ENCODE results near the gene SKIC3.

The SKIC3 gene

DNA sequence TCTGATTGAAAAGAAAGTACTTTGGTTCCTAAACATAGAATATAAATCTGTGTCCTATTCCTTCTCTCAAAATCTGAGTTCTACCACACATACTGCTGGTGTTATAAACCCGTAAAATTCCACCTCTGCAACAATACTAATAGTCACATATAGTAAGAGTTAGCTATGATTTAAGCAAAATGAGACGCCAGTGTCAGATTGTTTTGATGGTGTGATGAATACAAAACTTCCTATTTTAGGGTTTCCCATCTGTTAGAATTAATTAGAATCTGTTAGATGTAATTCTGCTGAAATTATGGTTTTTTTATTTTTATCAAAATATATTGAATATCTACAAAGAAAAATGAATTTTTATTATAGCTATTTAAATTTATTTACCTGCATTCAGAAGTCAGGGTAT, 26.8 kb upstream of the SKIC3 start:
- DNase-seq (ENCODE audit: extremely low read depth, low read depth) = no peak
- TF ChIP-seq, protein P1, sequence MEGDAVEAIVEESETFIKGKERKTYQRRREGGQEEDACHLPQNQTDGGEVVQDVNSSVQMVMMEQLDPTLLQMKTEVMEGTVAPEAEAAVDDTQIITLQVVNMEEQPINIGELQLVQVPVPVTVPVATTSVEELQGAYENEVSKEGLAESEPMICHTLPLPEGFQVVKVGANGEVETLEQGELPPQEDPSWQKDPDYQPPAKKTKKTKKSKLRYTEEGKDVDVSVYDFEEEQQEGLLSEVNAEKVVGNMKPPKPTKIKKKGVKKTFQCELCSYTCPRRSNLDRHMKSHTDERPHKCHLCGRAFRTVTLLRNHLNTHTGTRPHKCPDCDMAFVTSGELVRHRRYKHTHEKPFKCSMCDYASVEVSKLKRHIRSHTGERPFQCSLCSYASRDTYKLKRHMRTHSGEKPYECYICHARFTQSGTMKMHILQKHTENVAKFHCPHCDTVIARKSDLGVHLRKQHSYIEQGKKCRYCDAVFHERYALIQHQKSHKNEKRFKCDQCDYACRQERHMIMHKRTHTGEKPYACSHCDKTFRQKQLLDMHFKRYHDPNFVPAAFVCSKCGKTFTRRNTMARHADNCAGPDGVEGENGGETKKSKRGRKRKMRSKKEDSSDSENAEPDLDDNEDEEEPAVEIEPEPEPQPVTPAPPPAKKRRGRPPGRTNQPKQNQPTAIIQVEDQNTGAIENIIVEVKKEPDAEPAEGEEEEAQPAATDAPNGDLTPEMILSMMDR (IDR thresholded peaks at IDR 0.05; ENCODE audit: low read depth, low read length) = no peak

DNA sequence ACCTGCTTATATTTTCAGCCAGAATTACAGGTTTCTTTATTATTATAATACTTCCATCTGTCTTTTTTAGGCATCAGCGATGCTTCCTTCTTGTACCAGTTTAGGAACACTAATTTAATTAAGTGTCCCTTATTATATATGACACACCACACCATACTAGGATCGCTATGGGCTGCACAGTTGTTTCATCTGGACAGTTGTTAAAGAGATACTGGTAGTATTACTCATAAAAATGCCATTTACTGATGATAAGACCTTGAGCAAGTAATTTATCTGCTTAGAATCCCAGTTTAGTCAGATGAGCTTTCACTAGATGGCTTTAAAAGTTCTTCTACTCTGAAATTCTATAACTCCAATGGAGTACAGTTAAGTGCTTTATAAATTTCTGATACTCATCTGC, 17.2 kb upstream of the SKIC3 start:
- TF ChIP-seq, protein P1 (IDR thresholded peaks at IDR 0.05; ENCODE audit: low read depth, low read length) = no peak
- DNase-seq (ENCODE audit: extremely low read depth, low read depth) = no peak

DNA sequence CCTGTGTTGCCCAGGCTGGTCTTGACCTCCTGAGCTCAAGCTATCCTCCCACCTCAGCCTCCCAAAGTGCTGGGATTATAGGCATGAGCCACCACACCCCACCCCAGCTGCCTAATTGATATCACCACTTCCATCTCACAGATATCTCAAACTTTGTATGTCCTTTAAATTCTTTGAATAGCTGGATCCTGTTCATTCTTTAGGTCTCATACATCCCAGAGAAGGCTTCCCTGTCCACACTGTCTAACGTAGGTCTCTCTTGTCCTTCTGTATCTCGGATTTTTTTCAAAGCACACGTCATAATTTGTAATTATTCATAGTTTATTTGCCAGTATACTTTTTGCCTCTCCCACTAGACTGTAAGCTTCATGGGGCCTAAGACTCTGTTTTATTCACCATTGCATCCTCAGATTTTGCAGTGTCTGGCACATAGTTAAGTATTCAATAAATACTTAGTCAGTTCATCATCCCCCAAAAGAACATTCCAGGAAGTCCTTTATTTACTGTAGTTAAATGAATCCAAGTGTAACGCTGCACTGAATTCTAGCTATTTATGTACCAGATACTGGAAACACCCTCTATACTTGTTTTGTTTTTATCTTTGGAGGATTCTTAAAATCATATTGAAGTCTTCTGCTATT, 10.6 kb upstream of the SKIC3 start:
- DNase-seq (ENCODE audit: extremely low read depth, low read depth) = no peak
- TF ChIP-seq, protein P1 (IDR thresholded peaks at IDR 0.05; ENCODE audit: low read depth, low read length) = no peak

DNA sequence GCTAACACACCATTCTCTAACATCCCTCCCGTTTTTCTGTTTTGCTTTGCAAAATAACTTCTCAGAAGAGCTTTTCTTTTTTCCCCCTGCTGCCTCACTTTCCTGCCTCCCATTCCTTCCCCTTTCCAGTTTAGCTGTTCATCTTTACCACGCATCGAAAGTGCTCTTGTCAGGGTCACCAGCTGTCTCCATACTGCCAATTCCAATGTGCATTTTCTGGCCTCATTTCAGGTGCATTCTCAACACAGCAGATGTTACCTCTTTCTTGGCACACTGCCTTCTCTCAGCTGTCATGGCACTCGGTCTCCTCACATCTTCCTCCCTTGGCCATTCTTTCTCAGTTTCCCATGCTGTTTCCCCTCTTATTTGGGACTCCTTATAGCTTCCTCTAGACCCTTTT, 9.7 kb upstream of the SKIC3 start:
- TF ChIP-seq, protein P1 (IDR thresholded peaks at IDR 0.05; ENCODE audit: low read depth, low read length) = no peak
- no peak for DNase-seq (ENCODE audit: extremely low read depth, low read depth)

DNA sequence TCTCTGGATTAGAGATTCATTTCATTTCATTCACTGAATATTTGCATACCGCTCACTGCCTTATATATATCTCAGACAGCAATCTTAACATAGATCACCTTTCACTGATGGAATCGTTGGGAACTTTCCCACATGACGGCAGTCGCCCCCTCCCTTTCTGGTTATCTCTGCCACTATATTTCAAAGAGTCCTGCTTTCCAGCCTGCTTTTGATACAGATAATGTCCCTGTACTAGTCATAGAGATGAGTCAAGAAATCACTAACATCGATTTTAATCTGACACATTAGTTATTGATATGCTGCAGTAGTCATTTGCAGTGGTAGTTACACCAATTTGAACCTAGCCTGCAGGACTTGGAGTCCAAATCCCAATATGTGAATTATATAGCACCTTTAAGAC, 8.6 kb upstream of the SKIC3 start:
- TF ChIP-seq, protein P1 (IDR thresholded peaks at IDR 0.05; ENCODE audit: low read depth, low read length) = no peak
- no peak for DNase-seq (ENCODE audit: extremely low read depth, low read depth)

DNA sequence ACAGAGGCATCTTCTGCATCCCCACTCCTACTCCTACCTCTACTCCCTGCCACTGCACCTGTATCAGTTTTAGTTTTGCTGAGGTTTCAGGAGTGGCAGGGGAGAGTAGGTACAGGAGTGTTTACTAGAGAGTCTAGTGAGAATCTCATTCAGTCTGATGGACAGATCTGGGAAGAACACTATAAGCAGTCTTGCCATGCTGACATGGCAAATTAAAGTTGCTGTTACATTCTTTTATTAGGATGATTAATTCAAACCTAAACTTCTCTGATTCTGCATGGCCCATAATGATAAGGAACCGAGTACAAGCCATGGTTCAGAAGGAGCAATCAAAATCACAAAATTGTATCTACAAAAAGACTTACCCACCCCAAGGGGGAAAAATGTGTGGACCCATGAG, 7.5 kb upstream of the SKIC3 start:
- TF ChIP-seq, protein P1 (IDR thresholded peaks at IDR 0.05; ENCODE audit: low read depth, low read length) = no peak
- DNase-seq (ENCODE audit: extremely low read depth, low read depth) = no peak

DNA sequence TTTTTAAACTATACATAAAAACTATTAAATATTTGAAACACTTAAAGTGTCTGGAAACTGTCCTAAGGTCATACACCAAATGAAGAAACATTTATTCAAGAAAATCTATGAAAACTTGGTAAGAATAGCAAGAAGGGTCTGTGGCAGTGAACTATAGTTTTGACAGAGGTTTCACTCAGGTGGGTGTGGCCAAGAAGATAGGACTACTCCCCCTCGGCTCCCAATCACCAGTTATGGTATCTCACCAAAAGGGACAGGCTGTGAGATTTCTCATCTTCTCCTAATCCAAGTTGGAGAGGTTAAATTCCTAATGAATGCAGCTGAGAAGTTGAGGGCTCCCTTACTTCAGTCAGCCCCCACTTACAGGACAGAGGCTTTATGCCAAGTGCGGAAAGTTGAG, 3.1 kb upstream of the SKIC3 start:
- DNase-seq (ENCODE audit: extremely low read depth, low read depth) = no peak
- TF ChIP-seq, protein P1 (IDR thresholded peaks at IDR 0.05; ENCODE audit: low read depth, low read length) = no peak

All from AG09319 (cell line).